Type B pancreatic cell (in vitro differentiated cells): ENCODE measurements around the gene SLC25A41. TPM values are rescaled to one million over a fixed set of nuclear protein-coding genes. Genes with fewer than 3 reads are reported as not detected.

Source experiments
- DNase-seq: peaks from one replicate; pipeline ENCODE4 v3.0.0; 2021; ENCODE audit warnings: mixed read lengths; ENCODE audit not compliant: unreplicated experiment; ENCODE audit errors: extremely low spot score
- H3K27ac Mint-ChIP-seq: 2 replicates; pipeline ENCODE4 v1.8.0; 2021; ENCODE audit warnings: mild to moderate bottlenecking, mixed read lengths
- H3K27me3 Mint-ChIP-seq: 2 replicates; pipeline ENCODE4 v1.8.0; 2021; ENCODE audit warnings: mixed read lengths
- H3K36me3 Mint-ChIP-seq: 2 replicates; pipeline ENCODE4 v1.8.0; 2021; ENCODE audit warnings: mixed read lengths
- H3K4me1 Mint-ChIP-seq: one replicate; pipeline ENCODE4 v1.8.0; 2021; ENCODE audit warnings: mixed read lengths; ENCODE audit not compliant: unreplicated experiment
- H3K4me3 Mint-ChIP-seq: 2 replicates; pipeline ENCODE4 v1.8.0; 2021; ENCODE audit warnings: mild to moderate bottlenecking, mixed read lengths
- H3K9me3 Mint-ChIP-seq: 2 replicates; pipeline ENCODE4 v1.8.0; 2021; ENCODE audit warnings: mixed read lengths
- CTCF ChIP-seq: fragments of 200-600 bp; sonication (generic); conservative IDR thresholded peaks from 2 replicates; pipeline ENCODE4 v1.5.0; 2021; ENCODE audit warnings: antibody characterized with exemption, mild to moderate bottlenecking
- total RNA-seq: library from RNA; stranded (reverse); gene quantifications from 2 replicates; pipeline ENCODE4 v1.2.1, GENCODE V29; 2021; ENCODE audit warnings: low replicate concordance

SLC25A41 gene
- total RNA-seq, 1 donor from 2014 or later, result 1.0 TPM

- Mint-ChIP-seq H3K9me3 (no peaks in the 10 kb centered on the region), H3K36me3 (peaks cover 19% of the 10 kb centered on the region), H3K27ac (no peak overlapping the region), H3K27me3 (no peaks in the 10 kb centered on the region), H3K4me1 (no peaks in the 10 kb centered on the region), H3K4me3 (no peak overlapping the region)
- no peak for TF ChIP-seq CTCF
- DNase-seq, result no peak
Measured at GRCh38 chr19:6446452-6446851, 12.9 kb upstream of the SLC25A41 start.

GRCh38 chr19:6443986-6444385 lies 10.4 kb upstream of the SLC25A41 start:
- Mint-ChIP-seq H3K27ac (no peak overlapping the region), H3K36me3 (peaks cover 21% of the 10 kb centered on the region), H3K27me3 (no peaks in the 10 kb centered on the region), H3K4me1 (no peaks in the 10 kb centered on the region), H3K4me3 (no peak overlapping the region), H3K9me3 (no peaks in the 10 kb centered on the region)
- no peak for DNase-seq
- no peak for TF ChIP-seq CTCF

- Mint-ChIP-seq H3K36me3 (peaks cover 21% of the 10 kb centered on the region), H3K27me3 (no peaks in the 10 kb centered on the region), H3K27ac (no peak overlapping the region), H3K4me1 (no peaks in the 10 kb centered on the region), H3K4me3 (no peak overlapping the region), H3K9me3 (no peaks in the 10 kb centered on the region)
- DNase-seq, result no peak
- no peak for TF ChIP-seq CTCF
Measured at GRCh38 chr19:6442087-6442688, 8.6 kb upstream of the SLC25A41 start.

- Mint-ChIP-seq H3K4me1 (no peaks in the 10 kb centered on the region), H3K36me3 (peaks cover 14% of the 10 kb centered on the region), H3K27ac (no peak overlapping the region), H3K9me3 (no peaks in the 10 kb centered on the region), H3K4me3 (no peak overlapping the region), H3K27me3 (no peaks in the 10 kb centered on the region)
- no peak for TF ChIP-seq CTCF
- DNase-seq, result no peak
Measured at GRCh38 chr19:6440905-6441304, 7.3 kb upstream of the SLC25A41 start.

GRCh38 chr19:6439743-6440142 lies 6.2 kb upstream of the SLC25A41 start:
- Mint-ChIP-seq H3K27ac (no peak overlapping the region), H3K4me1 (no peaks in the 10 kb centered on the region), H3K4me3 (no peak overlapping the region), H3K36me3 (peaks cover 14% of the 10 kb centered on the region), H3K27me3 (no peaks in the 10 kb centered on the region), H3K9me3 (no peaks in the 10 kb centered on the region)
- no peak for DNase-seq
- no peak for TF ChIP-seq CTCF

- H3K4me3 Mint-ChIP-seq, result no peak overlapping the region
- H3K4me1 Mint-ChIP-seq, result no peaks in the 10 kb centered on the region
- no peak for DNase-seq
- peaks cover 20% of the 10 kb centered on the region for H3K27me3 Mint-ChIP-seq
- no peaks in the 10 kb centered on the region for H3K9me3 Mint-ChIP-seq
- TF ChIP-seq CTCF, result no peak
- H3K27ac Mint-ChIP-seq, result no peak overlapping the region
- H3K36me3 Mint-ChIP-seq, result no peaks in the 10 kb centered on the region
Measured at GRCh38 chr19:6433165-6433564, 398 bp downstream of the SLC25A41 start.
